ENCODE data around the gene TBX1.

GRCh38 chr22:19799322-19800190 is 39.0 kb downstream of the TBX1 start:
- TF ChIP-seq CTCF (IDR thresholded peaks at IDR 0.05; ENCODE audit: low read depth, low read length, poor library complexity, severe bottlenecking) (no peak), EZH2phosphoT487 (IDR thresholded peaks at IDR 0.05; ENCODE audit: borderline replicate concordance, low read length) (no peak)

Data from DOHH2 (cell line).